Liver (tissue), 3 donors: ENCODE data around the gene ENC1.

Experiments
- HNF4A ChIP-seq, 2 donors: conservative IDR thresholded peaks; 2 replicates each; pipeline ENCODE4 v1.6.1; 2016; ENCODE audit warnings: antibody characterized with exemption in 2 of 2, mild to moderate bottlenecking in 2 of 2
- RXRA ChIP-seq, 2 donors: IDR thresholded peaks; 2 replicates each; pipeline ENCODE4 v1.6.1; 2017 to 2018; ENCODE audit warnings: antibody characterized with exemption in 2 of 2, mild to moderate bottlenecking in 1 of 2
- SP1 ChIP-seq: IDR thresholded peaks from 2 replicates; pipeline ENCODE4 v1.6.1; 2018; ENCODE audit warnings: antibody characterized with exemption, mild to moderate bottlenecking
- YY1 ChIP-seq: IDR thresholded peaks from 2 replicates; pipeline ENCODE4 v1.6.1; 2016; ENCODE audit warnings: antibody characterized with exemption, mild to moderate bottlenecking
- TF ChIP-seq, protein P1 (sequence below): fragments of 150-350 bp; IDR thresholded peaks from 2 replicates; pipeline ENCODE4 v1.5.1; 2017; ENCODE audit warnings: improper control_type of control experiment, low read depth, low read length; ENCODE audit not compliant: missing input control
- TF ChIP-seq, protein P2 (sequence below): IDR thresholded peaks from 2 replicates; pipeline ENCODE4 v1.6.1; 2016; ENCODE audit warnings: antibody characterized with exemption
- TF ChIP-seq, protein P3 (sequence below): IDR thresholded peaks from 2 replicates; pipeline ENCODE4 v1.6.1; 2016; ENCODE audit warnings: antibody characterized with exemption
- donor health status: healthy.
- donor health status: healthy.

DNA sequence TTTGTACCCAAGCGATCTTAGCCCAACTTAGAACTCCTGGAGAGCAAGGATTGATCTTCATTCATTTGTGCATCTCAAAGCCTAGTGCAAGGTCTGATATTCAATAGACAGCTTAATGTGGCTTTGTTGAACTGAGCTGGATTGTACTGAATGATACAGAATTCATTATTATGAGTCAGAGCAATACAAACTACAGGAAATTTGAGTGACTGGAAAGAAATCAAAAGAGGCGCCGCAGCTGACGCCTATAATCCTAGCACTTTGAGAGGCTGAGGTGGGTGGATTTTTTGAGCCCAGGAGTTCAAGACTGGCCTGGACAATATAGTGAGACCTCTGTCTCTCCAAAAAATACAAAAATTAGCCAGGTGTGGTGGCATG, 58.6 kb downstream of the ENC1 start:
- TF ChIP-seq, protein P1, sequence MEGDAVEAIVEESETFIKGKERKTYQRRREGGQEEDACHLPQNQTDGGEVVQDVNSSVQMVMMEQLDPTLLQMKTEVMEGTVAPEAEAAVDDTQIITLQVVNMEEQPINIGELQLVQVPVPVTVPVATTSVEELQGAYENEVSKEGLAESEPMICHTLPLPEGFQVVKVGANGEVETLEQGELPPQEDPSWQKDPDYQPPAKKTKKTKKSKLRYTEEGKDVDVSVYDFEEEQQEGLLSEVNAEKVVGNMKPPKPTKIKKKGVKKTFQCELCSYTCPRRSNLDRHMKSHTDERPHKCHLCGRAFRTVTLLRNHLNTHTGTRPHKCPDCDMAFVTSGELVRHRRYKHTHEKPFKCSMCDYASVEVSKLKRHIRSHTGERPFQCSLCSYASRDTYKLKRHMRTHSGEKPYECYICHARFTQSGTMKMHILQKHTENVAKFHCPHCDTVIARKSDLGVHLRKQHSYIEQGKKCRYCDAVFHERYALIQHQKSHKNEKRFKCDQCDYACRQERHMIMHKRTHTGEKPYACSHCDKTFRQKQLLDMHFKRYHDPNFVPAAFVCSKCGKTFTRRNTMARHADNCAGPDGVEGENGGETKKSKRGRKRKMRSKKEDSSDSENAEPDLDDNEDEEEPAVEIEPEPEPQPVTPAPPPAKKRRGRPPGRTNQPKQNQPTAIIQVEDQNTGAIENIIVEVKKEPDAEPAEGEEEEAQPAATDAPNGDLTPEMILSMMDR, result no peak
- TF ChIP-seq, protein P2, sequence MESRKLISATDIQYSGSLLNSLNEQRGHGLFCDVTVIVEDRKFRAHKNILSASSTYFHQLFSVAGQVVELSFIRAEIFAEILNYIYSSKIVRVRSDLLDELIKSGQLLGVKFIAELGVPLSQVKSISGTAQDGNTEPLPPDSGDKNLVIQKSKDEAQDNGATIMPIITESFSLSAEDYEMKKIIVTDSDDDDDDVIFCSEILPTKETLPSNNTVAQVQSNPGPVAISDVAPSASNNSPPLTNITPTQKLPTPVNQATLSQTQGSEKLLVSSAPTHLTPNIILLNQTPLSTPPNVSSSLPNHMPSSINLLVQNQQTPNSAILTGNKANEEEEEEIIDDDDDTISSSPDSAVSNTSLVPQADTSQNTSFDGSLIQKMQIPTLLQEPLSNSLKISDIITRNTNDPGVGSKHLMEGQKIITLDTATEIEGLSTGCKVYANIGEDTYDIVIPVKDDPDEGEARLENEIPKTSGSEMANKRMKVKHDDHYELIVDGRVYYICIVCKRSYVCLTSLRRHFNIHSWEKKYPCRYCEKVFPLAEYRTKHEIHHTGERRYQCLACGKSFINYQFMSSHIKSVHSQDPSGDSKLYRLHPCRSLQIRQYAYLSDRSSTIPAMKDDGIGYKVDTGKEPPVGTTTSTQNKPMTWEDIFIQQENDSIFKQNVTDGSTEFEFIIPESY, result no peak
- TF ChIP-seq RXRA (IDR thresholded peaks at IDR 0.05), result no peak
- TF ChIP-seq SP1, result no peak
- TF ChIP-seq, protein P3, sequence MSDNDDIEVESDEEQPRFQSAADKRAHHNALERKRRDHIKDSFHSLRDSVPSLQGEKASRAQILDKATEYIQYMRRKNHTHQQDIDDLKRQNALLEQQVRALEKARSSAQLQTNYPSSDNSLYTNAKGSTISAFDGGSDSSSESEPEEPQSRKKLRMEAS, result no peak
- no peak for TF ChIP-seq YY1
- no peak for TF ChIP-seq HNF4A (conservative IDR thresholded peaks at IDR 0.05)
